ENCODE results near the gene HLA-DRA.

HLA-DRA gene

GRCh38 chr6:32439602-32440214, at the start of gene HLA-DRA:
TSS of gene HLA-DRA (plus strand) at chr6:32439887. CDS start at chr6:32439951, 64 bp downstream.
- Mint-ChIP-seq H3K4me1 (peaks cover 72% of the 10 kb centered on the region), H3K9me3 (peaks cover 3% of the 10 kb centered on the region), H3K4me3 (peak within 1 kb of the TSS; percentile 91), H3K27ac (peak within 1 kb of the TSS; percentile 99), H3K36me3 (peaks cover 58% of the 10 kb centered on the region), H3K27me3 (no peaks in the 10 kb centered on the region)
- ATAC-seq, result peak; percentile 93

- H3K9me3 Mint-ChIP-seq, result no peaks in the 10 kb centered on the region
- no peak overlapping the region for H3K27ac Mint-ChIP-seq
- no peak overlapping the region for H3K4me3 Mint-ChIP-seq
- H3K36me3 Mint-ChIP-seq, result no peaks in the 10 kb centered on the region
- ATAC-seq, result no peak
- peaks cover 32% of the 10 kb centered on the region for H3K4me1 Mint-ChIP-seq
- H3K27me3 Mint-ChIP-seq, result no peaks in the 10 kb centered on the region
These were observed 48.2 kb upstream of the HLA-DRA start for GRCh38 chr6:32391505-32391904.

GRCh38 chr6:32393665-32394420, 45.8 kb upstream of the HLA-DRA start:
- Mint-ChIP-seq H3K4me1 (peaks cover 26% of the 10 kb centered on the region), H3K27me3 (no peaks in the 10 kb centered on the region), H3K9me3 (no peaks in the 10 kb centered on the region), H3K27ac (peak overlapping the region; percentile 60), H3K4me3 (no peak overlapping the region), H3K36me3 (no peaks in the 10 kb centered on the region)
- ATAC-seq, result no peak

- Mint-ChIP-seq H3K9me3 (no peaks in the 10 kb centered on the region), H3K36me3 (no peaks in the 10 kb centered on the region), H3K27ac (peak overlapping the region; percentile 66), H3K4me3 (no peak overlapping the region), H3K4me1 (peaks cover 31% of the 10 kb centered on the region), H3K27me3 (no peaks in the 10 kb centered on the region)
- ATAC-seq, result no peak
These were observed 43.7 kb upstream of the HLA-DRA start for GRCh38 chr6:32396028-32396427.

- ATAC-seq, result peak; percentile 95
- no peaks in the 10 kb centered on the region for H3K27me3 Mint-ChIP-seq
- H3K4me1 Mint-ChIP-seq, result peaks cover 35% of the 10 kb centered on the region
- H3K36me3 Mint-ChIP-seq, result no peaks in the 10 kb centered on the region
- H3K27ac Mint-ChIP-seq, result peak overlapping the region; percentile 66
- H3K9me3 Mint-ChIP-seq, result no peaks in the 10 kb centered on the region
- H3K4me3 Mint-ChIP-seq, result peak overlapping the region; percentile 54
These were observed 42.3 kb upstream of the HLA-DRA start for GRCh38 chr6:32397252-32397920.

GRCh38 chr6:32401284-32401963, 38.3 kb upstream of the HLA-DRA start:
- no peak for ATAC-seq
- Mint-ChIP-seq H3K4me1 (peaks cover 25% of the 10 kb centered on the region), H3K27me3 (no peaks in the 10 kb centered on the region), H3K27ac (no peak overlapping the region), H3K36me3 (no peaks in the 10 kb centered on the region), H3K9me3 (no peaks in the 10 kb centered on the region), H3K4me3 (no peak overlapping the region)

GRCh38 chr6:32402812-32403211, 36.9 kb upstream of the HLA-DRA start:
- H3K9me3 Mint-ChIP-seq, result no peaks in the 10 kb centered on the region
- no peaks in the 10 kb centered on the region for H3K27me3 Mint-ChIP-seq
- no peaks in the 10 kb centered on the region for H3K36me3 Mint-ChIP-seq
- H3K27ac Mint-ChIP-seq, result no peak overlapping the region
- H3K4me3 Mint-ChIP-seq, result no peak overlapping the region
- peaks cover 16% of the 10 kb centered on the region for H3K4me1 Mint-ChIP-seq
- ATAC-seq, result no peak

- ATAC-seq, result no peak
- Mint-ChIP-seq H3K9me3 (no peaks in the 10 kb centered on the region), H3K4me1 (peaks cover 9% of the 10 kb centered on the region), H3K4me3 (no peak overlapping the region), H3K27me3 (peaks cover 7% of the 10 kb centered on the region), H3K27ac (no peak overlapping the region), H3K36me3 (no peaks in the 10 kb centered on the region)
These were observed 34.0 kb upstream of the HLA-DRA start for GRCh38 chr6:32405656-32406055.

GRCh38 chr6:32406197-32406596, 33.5 kb upstream of the HLA-DRA start:
- no peak overlapping the region for H3K4me3 Mint-ChIP-seq
- peaks cover 7% of the 10 kb centered on the region for H3K27me3 Mint-ChIP-seq
- no peaks in the 10 kb centered on the region for H3K36me3 Mint-ChIP-seq
- H3K4me1 Mint-ChIP-seq, result peaks cover 9% of the 10 kb centered on the region
- no peak for ATAC-seq
- H3K27ac Mint-ChIP-seq, result no peak overlapping the region
- H3K9me3 Mint-ChIP-seq, result no peaks in the 10 kb centered on the region

GRCh38 chr6:32406857-32407256, 32.8 kb upstream of the HLA-DRA start, which contains the start of gene BTNL2:
TSS of gene BTNL2 (minus strand) at chr6:32407181. CDS start at chr6:32407123, 58 bp downstream.
- H3K4me3 Mint-ChIP-seq, result no peak within 1 kb of the TSS
- peaks cover 5% of the 10 kb centered on the region for H3K4me1 Mint-ChIP-seq
- peaks cover 7% of the 10 kb centered on the region for H3K27me3 Mint-ChIP-seq
- no peaks in the 10 kb centered on the region for H3K36me3 Mint-ChIP-seq
- H3K9me3 Mint-ChIP-seq, result no peaks in the 10 kb centered on the region
- H3K27ac Mint-ChIP-seq, result no peak within 1 kb of the TSS
- no peak for ATAC-seq

GRCh38 chr6:32410906-32411305, 28.8 kb upstream of the HLA-DRA start:
- H3K4me3 Mint-ChIP-seq, result no peak overlapping the region
- H3K36me3 Mint-ChIP-seq, result no peaks in the 10 kb centered on the region
- H3K4me1 Mint-ChIP-seq, result peaks cover 19% of the 10 kb centered on the region
- no peak overlapping the region for H3K27ac Mint-ChIP-seq
- H3K9me3 Mint-ChIP-seq, result no peaks in the 10 kb centered on the region
- H3K27me3 Mint-ChIP-seq, result peaks cover 23% of the 10 kb centered on the region
- ATAC-seq, result no peak

- ATAC-seq, result no peak
- peaks cover 20% of the 10 kb centered on the region for H3K4me1 Mint-ChIP-seq
- H3K4me3 Mint-ChIP-seq, result no peak overlapping the region
- peak overlapping the region; percentile 43 for H3K27ac Mint-ChIP-seq
- no peaks in the 10 kb centered on the region for H3K36me3 Mint-ChIP-seq
- H3K27me3 Mint-ChIP-seq, result peaks cover 25% of the 10 kb centered on the region
- H3K9me3 Mint-ChIP-seq, result no peaks in the 10 kb centered on the region
These were observed 27.9 kb upstream of the HLA-DRA start for GRCh38 chr6:32411566-32412327.

- no peaks in the 10 kb centered on the region for H3K36me3 Mint-ChIP-seq
These were observed 26.1 kb upstream of the HLA-DRA start for GRCh38 chr6:32413427-32414047.

GRCh38 chr6:32415521-32416019, 24.1 kb upstream of the HLA-DRA start:
- H3K4me1 Mint-ChIP-seq, result peaks cover 20% of the 10 kb centered on the region
- no peaks in the 10 kb centered on the region for H3K9me3 Mint-ChIP-seq
- no peaks in the 10 kb centered on the region for H3K36me3 Mint-ChIP-seq
- H3K4me3 Mint-ChIP-seq, result peak overlapping the region; percentile 1
- no peak overlapping the region for H3K27ac Mint-ChIP-seq
- peaks cover 19% of the 10 kb centered on the region for H3K27me3 Mint-ChIP-seq
- peak; percentile 64 for ATAC-seq

More at GRCh38 chr6:32413427-32414047, 26.1 kb upstream of the HLA-DRA start:
- H3K4me3 Mint-ChIP-seq, result peak overlapping the region; percentile 37
- H3K27ac Mint-ChIP-seq, result peak overlapping the region; percentile 5
- peaks cover 20% of the 10 kb centered on the region for H3K4me1 Mint-ChIP-seq
- peak; percentile 93 for ATAC-seq
- H3K9me3 Mint-ChIP-seq, result no peaks in the 10 kb centered on the region
- peaks cover 19% of the 10 kb centered on the region for H3K27me3 Mint-ChIP-seq
